ENCODE results near the gene GRIN2A.
"Not testable (repeated sequence)": the region's sequence is repeated elsewhere in the genome, so short reads cannot be mapped to it uniquely, and the experiment has no call there.

The GRIN2A gene

DNA sequence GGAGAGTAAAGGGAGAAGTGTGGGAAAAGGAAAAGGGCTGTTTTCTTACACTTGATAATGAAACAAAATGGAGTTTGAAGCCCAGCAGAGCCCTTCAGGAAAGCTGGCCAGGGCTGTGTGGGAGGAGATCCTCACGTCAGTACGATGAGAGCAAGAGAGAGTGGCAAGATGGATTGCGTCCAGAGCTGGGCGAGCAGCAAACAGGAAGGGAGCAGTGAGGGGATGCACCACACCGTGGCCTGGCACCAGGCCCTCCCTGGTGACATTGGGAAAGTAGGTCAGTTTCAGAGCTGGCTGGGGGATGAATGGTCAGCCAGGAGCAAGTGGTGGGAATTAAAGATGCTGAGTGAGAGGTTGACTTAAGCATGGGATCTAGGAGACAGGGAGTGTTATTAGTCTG is 273.6 kb downstream of the GRIN2A start:
- DNase-seq = no peak

DNA sequence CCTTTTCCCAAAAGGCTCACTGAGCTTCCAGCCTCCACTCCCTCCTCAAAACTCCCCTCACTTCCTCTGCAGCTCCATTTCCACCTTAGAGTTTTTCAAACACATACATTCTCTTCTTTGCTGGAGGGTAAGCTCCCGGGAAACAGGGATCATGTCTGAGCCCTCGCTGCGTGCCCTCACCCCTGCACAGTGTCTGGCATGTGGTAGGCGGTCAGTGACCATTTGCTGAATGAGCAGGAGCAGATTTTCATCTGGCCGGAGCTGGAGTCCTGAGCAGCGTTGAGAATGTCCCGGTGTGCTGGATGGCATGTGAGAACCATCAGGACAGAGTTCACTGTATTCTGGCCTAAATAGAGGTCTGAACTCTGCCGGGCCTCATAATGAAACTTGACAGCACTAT is 274.5 kb downstream of the GRIN2A start:
- DNase-seq = no peak

DNA sequence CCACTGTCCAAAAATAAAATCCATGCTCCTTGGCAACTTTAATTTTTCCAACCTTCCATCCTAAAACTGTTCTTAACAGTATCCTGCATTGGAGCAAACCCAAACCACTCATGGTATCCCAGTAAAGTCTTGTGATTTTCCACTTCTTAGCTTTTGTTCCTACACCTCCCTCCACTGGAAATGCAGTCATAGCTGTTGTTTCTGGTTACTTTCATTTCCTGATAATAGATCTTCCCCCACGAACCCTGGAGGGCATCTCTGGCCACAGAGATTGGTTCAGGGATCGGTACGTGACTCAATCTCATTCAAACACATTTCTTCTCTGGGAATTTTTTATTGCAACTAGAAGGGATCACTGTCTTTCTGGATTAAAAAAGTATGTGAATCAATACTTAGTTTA is 276.0 kb downstream of the GRIN2A start:
- no peak for DNase-seq

DNA sequence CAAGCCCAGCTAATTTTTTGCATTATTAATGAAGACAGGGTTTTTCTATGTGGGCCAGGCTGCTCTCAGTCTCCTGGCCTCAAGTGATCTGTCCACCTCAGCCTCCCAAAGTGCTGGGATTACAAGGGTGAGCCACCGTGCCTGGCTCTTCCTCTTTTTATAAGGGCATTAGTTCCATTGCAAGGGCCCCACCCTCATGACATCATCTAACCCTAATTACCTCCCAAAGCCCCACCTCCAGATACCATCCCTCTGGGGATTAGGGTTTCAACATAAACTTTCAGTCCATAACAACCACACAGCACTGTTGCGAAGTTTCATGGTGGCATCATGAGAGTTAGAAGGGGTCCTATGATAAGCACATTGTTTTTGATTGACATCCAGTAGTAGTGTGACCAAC is 277.7 kb downstream of the GRIN2A start:
- DNase-seq = no peak

DNA sequence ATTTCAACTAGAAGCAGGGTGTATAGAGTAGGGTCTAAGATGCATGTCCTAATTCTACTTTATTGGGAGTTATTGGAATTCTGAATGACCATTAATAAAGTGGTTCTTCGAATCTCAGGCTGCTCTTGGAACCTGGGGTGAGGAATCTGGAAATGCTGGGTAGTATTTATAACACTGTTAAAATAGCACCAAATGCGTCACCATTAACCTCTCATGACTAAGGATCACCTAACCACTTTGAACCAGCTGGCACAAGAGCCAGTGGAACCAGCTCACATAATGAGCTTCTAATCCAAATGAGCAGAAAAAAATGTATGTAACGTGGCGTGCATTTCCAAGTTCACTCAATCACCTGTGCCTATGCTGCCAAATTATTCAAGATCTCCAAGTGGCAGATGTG is 281.7 kb downstream of the GRIN2A start:
- DNase-seq = no peak

DNA sequence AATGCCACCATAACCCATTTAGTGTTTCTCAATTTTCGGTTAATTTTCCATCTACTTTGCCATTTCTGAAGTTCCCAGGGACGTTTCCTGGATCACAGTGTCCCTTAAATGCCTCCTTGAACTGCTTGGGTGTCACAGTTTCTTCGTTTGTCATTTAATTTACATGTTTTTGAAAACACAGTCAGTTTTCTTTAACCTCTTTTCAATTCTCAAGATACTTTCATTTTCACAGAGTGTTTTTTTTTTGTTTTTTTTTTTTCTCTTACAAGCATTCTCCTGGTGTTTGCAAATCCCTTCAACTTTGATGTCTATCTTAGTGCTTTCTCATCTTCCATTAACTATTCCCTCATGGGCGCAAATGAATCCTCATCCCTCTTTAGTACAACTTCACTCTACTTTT is 283.7 kb downstream of the GRIN2A start:
- DNase-seq = no peak

DNA sequence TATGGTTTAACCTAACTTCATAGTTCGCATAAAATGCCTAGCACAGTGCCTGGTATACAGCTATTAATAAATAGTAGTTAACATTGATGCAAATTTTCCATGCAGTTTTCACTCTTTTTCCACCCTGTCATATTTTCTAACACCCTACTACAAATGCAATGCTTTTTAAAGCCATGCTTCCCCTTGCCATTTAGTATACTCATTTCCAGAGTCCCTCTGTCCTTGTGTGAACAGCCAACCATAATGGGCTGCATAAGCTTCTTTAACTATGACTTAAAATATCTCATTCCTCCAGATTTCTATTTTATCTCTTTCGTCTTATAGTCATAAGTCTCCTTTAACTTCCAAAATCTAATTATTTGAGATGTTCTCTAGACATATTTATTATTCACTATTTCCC is 284.1 kb downstream of the GRIN2A start:
- DNase-seq = no peak

DNA sequence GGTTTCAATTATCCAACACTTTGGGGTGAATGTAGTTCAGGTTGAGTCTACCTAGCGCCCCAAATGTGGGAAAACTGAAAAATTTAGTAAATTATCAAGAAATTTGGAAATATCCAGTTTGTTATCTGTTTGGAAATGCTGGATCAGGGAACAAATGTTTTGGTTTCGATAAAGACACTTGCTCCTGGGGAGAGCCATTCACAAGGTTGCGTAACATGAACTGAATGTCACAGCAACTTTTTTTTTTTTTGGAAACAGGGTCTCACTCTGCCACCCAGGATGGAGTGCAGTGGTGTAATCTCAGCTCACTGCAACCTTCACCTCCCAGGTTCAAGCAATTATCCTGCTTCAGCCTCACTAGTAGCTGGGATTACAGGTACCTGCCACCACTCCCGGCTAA is 286.4 kb downstream of the GRIN2A start:
- DNase-seq = no peak

DNA sequence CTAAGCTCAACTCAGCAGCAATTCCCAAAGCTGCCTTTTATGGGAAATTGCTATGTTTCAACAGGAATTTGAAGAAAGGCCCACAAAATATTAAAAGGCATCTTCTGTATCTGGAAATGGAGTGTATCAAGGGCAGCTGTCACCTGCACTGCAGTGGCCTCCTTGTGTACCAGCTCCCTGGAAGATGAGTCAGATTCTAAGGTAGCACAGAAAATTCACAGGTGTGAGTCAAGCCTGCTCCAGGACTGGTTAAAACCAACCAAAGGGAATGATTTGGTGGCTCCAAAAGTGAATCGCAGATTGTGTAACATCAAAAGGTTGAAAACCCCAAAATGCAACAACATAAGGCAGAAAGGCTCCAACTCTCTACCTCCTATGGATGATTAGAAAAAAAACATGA is 296.4 kb downstream of the GRIN2A start:
- DNase-seq = no peak

DNA sequence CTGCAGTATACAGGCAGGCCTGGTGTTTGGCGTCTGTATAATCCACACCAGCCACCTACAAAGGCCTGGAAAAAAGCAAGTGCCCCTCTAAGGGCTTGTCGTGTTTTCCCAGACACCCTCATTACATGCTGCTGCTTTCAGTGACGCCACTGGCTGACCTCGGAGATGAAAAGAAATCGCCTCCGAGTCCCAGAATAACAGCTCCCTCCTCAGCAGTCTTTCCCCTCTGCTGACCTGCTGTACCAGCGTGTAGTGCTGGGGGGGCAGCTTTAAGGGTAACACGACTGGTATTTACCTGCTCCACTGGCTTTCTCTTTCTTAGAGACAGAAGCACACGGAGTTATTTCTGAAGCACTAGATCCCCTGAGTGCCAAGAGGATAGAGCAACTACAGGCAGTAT is 296.8 kb downstream of the GRIN2A start:
- no peak for DNase-seq

DNA sequence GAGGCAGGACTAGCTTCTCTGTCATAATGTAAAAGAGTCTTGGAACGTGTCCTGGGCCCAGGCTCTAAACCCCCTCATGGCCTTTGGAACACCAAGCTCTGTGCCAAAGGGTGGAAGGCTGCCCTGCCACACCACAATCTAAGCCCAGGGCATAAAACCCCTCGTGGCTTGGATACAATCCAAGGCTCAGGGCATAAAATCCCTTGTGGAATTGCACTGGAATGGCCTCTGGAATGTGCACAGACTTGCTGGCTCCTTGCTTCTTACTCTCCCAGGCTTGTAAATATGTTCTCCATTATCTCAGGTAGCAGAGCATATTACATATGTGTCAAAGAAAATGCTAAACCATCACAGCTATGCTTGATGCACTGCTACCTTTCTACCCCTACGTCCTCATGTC is 306.2 kb downstream of the GRIN2A start:
- not testable (repeated sequence) for DNase-seq

DNA sequence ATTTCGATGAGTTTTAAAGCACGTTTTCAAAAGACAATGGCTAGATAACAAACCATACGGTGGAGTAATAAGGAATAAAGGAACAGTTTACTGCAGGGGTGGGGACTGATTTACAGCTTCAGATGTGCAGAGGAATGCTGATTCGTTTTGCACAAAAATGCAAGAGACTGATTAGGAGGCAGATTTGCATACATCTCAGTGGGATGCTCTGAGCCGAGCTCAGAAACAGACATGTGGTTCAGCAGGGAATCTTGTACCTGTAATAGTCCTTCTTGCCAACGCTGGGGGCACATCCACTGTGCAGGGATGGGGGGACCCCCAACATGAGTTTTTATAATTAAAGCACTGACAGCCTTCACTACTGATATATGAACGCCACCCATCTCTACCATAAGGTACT is 308.0 kb downstream of the GRIN2A start:
- DNase-seq = no peak

DNA sequence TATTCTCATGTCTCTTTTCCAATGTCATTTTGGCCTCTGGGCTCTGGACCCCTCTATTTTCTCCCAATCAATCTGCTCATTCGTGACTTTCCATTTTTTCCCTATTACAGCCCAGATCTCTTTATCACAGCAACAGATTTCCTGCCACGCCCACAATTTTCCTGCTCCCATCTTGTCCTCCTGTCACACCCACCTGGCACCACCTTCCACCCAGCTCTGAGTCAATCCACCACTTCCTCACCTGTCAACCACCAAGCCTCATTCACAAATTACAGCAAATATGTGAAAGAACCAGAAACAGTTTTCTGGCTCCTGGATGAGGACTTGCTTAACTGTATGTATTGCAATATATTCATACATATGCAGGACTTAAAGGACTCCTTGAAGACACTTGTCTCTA is 311.3 kb downstream of the GRIN2A start:
- no peak for DNase-seq

DNA sequence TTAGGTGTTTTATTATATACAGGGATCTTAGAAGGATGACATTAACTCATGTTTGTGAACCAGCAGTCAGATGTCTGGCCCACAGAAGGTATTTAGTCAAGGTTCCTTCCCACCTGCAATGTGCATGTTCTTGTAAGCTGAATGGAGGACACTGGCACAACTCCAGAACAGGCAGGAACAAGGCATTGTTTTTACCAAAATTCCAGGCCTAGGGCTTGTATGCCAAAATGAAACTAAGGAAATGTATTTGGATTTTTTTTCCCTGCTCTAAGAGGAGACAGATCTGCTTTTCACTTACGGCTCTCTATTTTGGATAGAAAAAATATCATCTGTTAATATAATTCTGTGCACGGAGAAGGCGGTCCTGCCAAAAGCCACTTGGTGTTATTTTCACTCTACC is 312.5 kb downstream of the GRIN2A start:
- DNase-seq = no peak

DNA sequence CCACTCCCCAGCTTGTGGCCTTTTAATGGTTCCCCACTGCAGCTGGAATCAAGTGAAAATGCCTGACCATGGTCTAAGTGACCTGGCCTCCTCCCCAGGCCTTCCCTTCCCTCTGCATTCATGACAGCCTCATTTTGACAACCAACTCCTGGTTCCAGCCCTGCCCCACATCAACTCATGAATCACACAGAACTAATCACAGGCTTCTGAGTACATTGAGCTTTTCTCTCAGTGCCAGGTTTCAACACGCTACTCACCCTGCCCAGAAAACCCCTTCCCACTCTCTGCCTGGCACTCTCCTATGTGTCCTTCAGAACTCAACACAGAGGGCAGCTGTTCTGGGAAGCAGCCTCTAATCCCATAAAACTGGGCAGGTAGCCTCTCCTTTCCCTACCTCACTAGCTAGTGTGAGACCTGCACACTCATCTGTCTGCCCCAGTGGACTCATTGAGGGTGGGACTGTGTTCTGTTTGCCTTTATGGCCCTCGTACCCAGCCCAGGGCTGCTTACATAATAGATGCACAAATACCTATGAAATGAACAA is 313.6 kb downstream of the GRIN2A start:
- DNase-seq = no peak

DNA sequence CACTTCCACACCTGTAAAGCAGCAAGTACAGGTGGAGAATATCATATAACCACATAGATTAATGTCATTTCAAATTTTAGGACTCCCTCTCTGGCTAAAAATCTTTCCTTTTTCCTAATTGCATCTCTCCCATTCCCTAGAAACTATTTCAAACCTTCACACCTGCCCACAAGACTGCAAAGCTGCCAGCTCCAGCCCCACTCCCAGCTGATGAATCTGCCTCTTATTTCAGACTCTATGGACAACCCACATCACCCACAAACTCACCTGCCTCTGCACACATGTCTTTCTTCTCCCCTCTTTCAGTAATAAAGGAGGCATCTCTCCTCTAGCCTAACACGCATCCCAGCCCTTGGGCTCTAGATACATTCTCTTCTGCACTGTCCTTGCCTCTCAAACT is 315.1 kb downstream of the GRIN2A start:
- no peak for DNase-seq

DNA sequence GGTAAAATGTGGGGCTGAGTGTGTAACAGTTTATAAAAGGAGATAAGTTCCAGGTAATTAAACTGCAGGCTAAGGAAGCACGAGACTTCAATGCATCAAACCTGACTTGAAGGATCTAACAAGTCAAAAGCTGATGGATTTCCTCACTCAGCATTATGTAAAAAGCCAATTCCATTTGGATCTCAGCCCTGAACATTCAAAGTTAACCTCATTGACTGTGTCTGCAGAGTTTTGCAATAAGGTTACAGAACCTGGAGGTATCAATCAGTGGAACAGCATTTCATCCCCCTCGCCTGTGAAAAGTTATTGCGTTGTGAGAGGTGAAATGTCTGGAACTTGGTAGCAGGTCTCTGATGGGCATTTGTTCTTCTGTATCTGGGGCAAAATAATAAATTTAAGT is 317.8 kb downstream of the GRIN2A start:
- DNase-seq = no peak

DNA sequence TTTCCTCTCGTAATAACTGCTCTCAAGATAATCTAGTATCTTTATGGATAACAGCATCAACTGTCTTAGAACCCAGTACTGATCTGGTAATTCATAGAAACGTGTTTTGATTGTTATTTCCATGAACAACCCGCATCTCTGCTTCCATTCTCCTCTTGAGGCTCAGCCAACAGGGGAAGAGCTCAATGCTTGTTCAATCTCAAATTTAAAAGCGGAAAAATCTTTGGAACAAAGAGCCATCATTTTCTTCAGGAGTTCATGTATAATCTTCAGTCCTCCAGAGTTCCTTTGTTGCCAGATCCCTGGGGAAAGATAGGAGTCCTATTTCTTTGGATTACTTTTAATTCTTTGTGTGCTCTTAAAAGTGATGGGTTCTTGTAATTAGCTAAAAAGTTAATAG is 319.9 kb downstream of the GRIN2A start:
- no peak for DNase-seq

DNA sequence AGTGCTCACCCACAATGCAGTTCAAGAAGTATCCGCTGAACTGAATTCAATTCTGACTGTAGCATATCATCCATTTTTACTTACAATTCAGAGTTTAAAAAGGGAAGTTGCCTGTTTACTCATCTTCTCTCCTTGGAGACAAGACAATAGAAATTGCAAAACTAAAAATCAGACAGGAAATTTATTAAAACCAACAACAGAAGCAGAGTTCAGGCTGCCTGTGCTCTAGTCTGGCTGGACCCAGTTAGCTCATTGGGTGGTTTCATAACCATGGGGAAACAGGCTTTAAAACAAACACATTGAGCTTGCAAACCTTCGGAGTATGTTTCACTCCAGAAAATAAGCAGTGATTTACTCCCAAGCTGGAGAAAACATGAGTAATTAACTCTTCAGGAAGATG is 321.4 kb downstream of the GRIN2A start:
- DNase-seq = no peak

DNA sequence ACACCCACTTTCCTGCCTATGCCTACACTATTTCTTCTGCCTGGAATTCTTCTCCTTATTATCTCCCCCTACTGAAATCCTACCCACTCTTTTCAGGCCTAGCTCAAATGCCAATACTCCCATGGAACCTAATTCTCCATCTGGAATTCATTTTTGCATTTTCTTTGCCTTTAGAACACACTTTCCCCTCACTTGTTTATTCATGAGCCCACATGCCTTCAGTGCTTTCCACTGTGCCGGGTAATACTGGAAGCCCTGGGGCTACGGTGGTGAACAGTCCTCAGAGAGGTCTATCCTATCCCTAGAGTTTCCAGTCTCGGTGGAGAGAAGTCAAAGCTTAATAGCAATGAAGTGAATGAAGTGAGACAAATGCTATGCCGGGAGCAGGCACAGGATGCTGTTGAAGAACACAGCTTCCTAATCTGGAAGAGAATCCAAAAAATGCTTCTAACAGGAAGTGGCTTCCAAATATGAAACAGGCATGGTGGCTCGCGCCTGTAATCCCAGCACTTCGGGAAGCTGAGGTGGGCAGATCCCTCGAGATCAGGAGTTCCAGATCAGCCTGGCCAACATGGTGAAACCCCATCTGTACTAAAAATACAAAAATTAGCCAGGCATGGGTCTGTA is 322.4 kb downstream of the GRIN2A start:
- DNase-seq = no peak

DNA sequence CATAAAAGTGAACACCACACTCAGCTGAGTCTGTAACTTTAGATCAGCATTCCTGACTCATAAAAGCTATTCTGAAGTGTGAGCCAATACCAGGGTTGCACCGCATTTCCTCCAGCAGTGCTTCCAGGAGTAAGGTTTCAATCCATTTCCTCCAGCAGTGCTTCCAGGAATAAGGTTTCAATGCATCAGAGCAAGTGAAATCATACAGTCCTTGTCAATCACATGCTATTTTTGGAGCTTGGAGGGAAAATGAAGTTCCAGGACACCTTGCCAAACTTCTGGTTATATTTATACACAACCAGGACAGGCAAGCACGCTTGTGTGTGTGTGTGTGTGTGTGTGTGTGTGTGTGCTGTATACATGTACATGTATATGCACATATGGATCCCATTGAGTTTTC is 327.6 kb downstream of the GRIN2A start:
- DNase-seq = no peak

DNA sequence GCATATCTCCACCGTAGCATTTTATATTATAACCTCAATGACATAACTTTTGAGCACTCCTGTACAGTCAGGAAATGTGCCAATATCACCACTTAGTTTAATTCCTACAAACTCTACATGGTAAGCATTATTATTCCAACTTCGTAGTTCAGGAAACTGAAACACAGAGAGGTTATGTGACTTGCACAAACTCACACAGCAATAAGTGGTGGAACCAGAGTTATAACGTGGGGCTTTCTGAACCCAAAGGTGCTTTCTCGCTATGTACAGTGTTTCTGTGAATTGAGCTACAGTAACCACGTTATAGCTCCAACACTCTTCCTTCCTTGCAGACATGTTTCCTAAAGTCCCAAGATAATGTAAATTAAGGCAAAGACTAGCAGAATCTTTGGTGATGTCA is 330.2 kb downstream of the GRIN2A start:
- no peak for DNase-seq

DNA sequence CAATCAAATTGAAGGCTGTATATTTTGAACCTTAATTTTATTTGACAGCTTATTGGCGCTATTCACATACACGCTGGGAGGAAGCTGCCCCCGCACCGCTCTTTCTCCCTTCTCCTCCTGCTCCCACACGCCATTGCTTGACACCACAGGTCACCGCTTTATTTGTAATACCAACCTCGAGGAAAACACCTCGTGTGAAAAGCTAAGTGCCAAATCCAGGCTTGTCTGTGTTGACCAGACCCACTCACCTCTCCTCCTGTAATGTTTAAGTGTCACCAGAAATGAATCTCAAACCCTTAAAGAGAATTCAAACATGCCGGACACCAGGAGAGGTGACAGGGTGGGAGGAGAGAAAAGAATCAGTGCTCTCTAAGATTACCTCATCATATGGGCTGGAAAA is 331.4 kb downstream of the GRIN2A start:
- no peak for DNase-seq

DNA sequence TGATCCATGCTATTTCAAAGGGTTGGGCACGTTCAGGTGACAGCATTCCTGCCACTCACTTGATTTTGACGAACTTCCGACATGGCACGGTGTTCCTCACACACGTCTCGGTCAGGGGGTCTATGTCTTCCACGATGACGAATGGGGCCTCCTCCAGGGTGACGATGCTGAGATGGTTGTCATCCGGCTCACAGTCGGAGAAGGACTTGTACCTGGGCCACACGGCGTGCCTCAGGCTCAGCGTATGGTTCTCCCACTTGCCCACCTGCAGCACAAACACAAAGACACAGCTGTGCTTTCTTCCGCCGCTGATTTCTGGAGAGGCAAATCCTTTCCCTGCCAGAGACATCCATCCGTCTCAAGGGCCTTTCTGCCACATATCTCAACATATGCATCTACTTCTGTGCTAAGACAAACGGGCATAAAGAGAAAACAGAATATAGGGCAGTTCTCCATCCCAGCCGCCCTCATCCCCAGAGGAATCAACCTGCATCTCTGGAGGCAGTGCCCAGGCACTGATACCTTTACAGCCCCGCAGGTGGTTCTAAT is 332.5 kb downstream of the GRIN2A start:
- no peak for DNase-seq

DNA sequence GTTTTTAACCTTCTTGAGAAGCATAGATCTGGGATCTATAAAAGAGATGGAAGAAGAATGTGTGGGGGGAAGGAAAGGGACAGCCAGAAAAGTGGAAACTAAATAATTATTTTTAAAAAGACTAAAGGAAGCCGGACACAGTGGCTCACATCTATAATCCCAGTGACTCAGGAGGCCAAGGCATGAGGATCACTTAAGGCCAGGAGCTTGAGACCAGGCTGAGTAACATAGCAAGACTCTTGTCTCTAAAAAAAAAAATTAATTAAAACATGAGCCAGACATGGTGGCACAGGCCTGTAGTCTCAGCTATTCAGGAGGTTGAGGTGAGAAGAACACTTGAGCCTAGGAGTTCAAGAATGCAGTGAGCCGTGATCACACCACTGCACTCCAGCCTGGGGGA is 335.1 kb downstream of the GRIN2A start:
- no peak for DNase-seq

Data from effector CD8-positive, alpha-beta T cell (primary cell).